ENCODE results near the gene C10orf143. TPM values are rescaled to one million over a fixed set of nuclear protein-coding genes. Genes with fewer than 3 reads are reported as not detected.
A peak's percentile ranks its signal among the peaks of the same experiment; 100 is the strongest.
"Not testable (repeated sequence)": the region's sequence is repeated elsewhere in the genome, so short reads cannot be mapped to it uniquely, and the experiment has no call there.

C10orf143 gene
- total RNA-seq, 8 experiments from 2014 or later: 0.81 to 4.4 (median 2.2) TPM

GRCh38 chr10:130036296-130037065, 74.1 kb downstream of the C10orf143 start:
- 40 to 87% (median 73%) methylated on average over 2 to 7 of the region's 13 CpGs; no CpG with 5 or more reads in 3 of the 10 experiments for WGBS, 10 experiments
- no peak for ATAC-seq (replicated peaks in 6 of 8)
- no peak overlapping the region for H3K4me3 ChIP-seq

GRCh38 chr10:130029209-130029608, 81.4 kb downstream of the C10orf143 start:
- WGBS, 10 experiments: 60 to 100% (median 83%) methylated on average over 1 to 4 of the region's 4 CpGs; no CpG with 5 or more reads in 1 of the 10 experiments
- in situ Hi-C loops (cut with MboI; ENCODE audit: low pct_unique_long_range_greater_than_20kb in 2 of 9, low sequenced_read_pairs in 9 of 9, unreplicated experiment in 9 of 9): no loop called here
- no peaks in the 10 kb centered on the region for H3K4me1 ChIP-seq (replicated peaks in 1 of 2)
- H3K27ac ChIP-seq: no peak overlapping the region
- ATAC-seq (replicated peaks in 6 of 8): no peak
- no peak overlapping the region for H3K4me3 ChIP-seq

More at GRCh38 chr10:130036296-130037065, 74.1 kb downstream of the C10orf143 start:
- no peaks in the 10 kb centered on the region for H3K4me1 ChIP-seq (replicated peaks in 1 of 2)
- H3K27ac ChIP-seq: no peak overlapping the region
- in situ Hi-C loops (cut with MboI; ENCODE audit: low pct_unique_long_range_greater_than_20kb in 2 of 9, low sequenced_read_pairs in 9 of 9, unreplicated experiment in 9 of 9): no loop called here

DNA sequence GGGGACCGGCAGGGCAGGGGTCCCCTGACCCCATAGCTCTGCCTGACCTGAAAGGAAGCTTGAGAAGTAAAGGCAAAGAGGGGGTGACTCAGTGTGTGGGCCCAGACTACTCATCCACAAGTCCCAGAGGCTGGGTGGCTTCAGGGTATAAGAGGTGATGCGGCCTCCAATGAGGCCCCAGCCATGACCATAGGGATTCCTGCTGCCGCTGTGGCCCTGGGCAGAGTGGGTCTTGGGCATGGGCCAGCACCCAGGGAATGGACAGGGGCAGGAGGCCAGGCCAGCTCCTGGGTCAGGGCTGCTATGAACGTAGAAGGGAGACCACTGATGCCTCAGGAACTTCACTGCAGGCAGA, 82.2 kb downstream of the C10orf143 start:
- peak in 3 of 8 experiments; percentile 37 to 52 (median 50) for ATAC-seq (replicated peaks in 6 of 8)
- in situ Hi-C loops (cut with MboI; ENCODE audit: low pct_unique_long_range_greater_than_20kb in 2 of 9, low sequenced_read_pairs in 9 of 9, unreplicated experiment in 9 of 9): no loop called here
- WGBS, 10 experiments: 83 to 90% (median 90%) methylated on average over 1 to 2 of the region's 4 CpGs; no CpG with 5 or more reads in 7 of the 10 experiments

GRCh38 chr10:130027716-130028464, 82.7 kb downstream of the C10orf143 start:
- 20 to 93% (median 75%) methylated on average over 1 to 16 of the region's 27 CpGs; no CpG with 5 or more reads in 2 of the 10 experiments for WGBS, 10 experiments

More for the DNA sequence above, 82.2 kb downstream of the C10orf143 start:
- H3K4me1 ChIP-seq (replicated peaks in 1 of 2): no peaks in the 10 kb centered on the region
- H3K27ac ChIP-seq: no peak overlapping the region
- no peak overlapping the region for H3K4me3 ChIP-seq

DNA sequence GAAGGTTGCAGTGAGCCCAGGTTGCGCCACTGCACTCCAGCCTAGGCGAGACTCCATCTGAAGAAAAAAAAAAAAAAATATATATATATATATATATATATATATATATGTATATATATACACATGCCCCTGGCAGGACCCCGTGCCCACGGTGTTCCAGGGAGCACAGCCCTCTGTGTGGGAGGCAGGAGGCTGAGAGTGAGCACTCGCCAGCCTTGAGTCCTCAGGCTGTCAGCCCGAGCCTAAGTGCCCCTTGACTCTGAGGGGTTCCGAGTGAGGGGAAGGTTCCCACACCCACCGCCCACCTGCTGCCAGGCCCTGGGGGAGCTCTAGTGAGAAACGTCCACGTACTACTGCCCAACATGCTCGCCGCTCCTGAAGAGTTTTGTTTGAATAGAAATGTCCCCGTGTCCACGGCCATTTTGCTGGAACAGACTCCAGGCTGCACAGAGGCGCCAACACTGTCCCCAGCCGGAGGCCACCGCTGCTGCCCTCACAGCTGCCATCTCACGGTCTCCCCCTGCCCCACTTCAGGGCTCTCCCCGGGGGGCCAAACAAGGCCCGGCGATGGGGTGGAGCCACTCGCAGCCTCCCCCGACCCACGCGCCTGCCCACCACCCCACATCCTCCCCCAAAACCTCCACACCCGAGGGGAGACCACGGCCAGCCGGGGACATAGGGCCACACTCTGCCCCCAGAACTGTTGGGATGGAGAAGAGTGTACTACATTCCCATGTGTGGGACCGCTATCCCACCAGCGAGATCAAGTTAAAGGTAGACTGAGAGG, 83.8 kb downstream of the C10orf143 start:
- 83 to 100% (median 90%) methylated on average over 2 to 4 of the region's 30 CpGs; no CpG with 5 or more reads in 5 of the 10 experiments for WGBS, 10 experiments
- no peak for ATAC-seq (replicated peaks in 6 of 8)
- in situ Hi-C loops (cut with MboI; ENCODE audit: low pct_unique_long_range_greater_than_20kb in 2 of 9, low sequenced_read_pairs in 9 of 9, unreplicated experiment in 9 of 9): no loop called here
- H3K4me3 ChIP-seq: no peak overlapping the region
- H3K4me1 ChIP-seq (replicated peaks in 1 of 2): no peaks in the 10 kb centered on the region
- H3K27ac ChIP-seq: no peak overlapping the region

More at GRCh38 chr10:130027716-130028464, 82.7 kb downstream of the C10orf143 start:
- Histone ChIP-seq H3K27ac (no peak overlapping the region), H3K4me3 (no peak overlapping the region), H3K4me1 (replicated peaks in 1 of 2) (no peaks in the 10 kb centered on the region)
- peak in 4 of 8 experiments; percentile 49 to 100 (median 95) for ATAC-seq (replicated peaks in 6 of 8)
- in situ Hi-C loops (cut with MboI; ENCODE audit: low pct_unique_long_range_greater_than_20kb in 2 of 9, low sequenced_read_pairs in 9 of 9, unreplicated experiment in 9 of 9): no loop called here

- no peak for ATAC-seq (replicated peaks in 6 of 8)
- 42 to 100% (median 80%) methylated on average over 1 to 11 of the region's 18 CpGs; no CpG with 5 or more reads in 1 of the 10 experiments for WGBS, 10 experiments
- Histone ChIP-seq H3K27ac (no peak overlapping the region), H3K4me3 (no peak overlapping the region), H3K4me1 (replicated peaks in 1 of 2) (no peaks in the 10 kb centered on the region)
- in situ Hi-C loops (cut with MboI; ENCODE audit: low pct_unique_long_range_greater_than_20kb in 2 of 9, low sequenced_read_pairs in 9 of 9, unreplicated experiment in 9 of 9): no loop called here
These were observed 84.7 kb downstream of the C10orf143 start for GRCh38 chr10:130025811-130026485.

DNA sequence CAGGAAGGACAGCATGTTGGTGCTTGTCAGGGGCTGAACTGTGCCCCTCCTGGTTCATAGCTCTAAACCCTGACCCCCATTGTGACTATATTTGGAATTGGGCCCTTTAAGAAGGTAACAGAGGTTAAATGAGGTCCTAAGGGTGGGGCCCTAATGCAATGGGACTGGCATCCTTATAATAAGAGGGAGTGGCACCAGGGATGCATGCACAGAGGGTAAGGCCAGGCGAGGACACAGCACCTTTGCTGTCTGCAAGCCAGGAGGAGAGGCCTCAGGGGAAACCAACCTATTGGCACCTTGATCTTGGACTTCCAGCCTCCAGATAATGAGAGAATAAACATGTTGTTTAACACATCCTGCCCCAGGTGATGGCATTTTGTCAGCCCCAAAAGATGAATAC, 85.3 kb downstream of the C10orf143 start:
- no peak for ATAC-seq (replicated peaks in 6 of 8)
- in situ Hi-C loops (cut with MboI; ENCODE audit: low pct_unique_long_range_greater_than_20kb in 2 of 9, low sequenced_read_pairs in 9 of 9, unreplicated experiment in 9 of 9): no loop called here
- 17 to 71% (median 35%) methylated on average over 1 of the region's 1 CpG; no CpG with 5 or more reads in 6 of the 10 experiments for WGBS, 10 experiments
- H3K27ac ChIP-seq: no peak overlapping the region
- H3K4me3 ChIP-seq: no peak overlapping the region
- no peaks in the 10 kb centered on the region for H3K4me1 ChIP-seq (replicated peaks in 1 of 2)

GRCh38 chr10:130024779-130025325, 85.8 kb downstream of the C10orf143 start:
- ATAC-seq (replicated peaks in 6 of 8): no peak
- Histone ChIP-seq H3K4me3 (no peak overlapping the region), H3K4me1 (replicated peaks in 1 of 2) (no peaks in the 10 kb centered on the region), H3K27ac (no peak overlapping the region)
- in situ Hi-C loops (cut with MboI; ENCODE audit: low pct_unique_long_range_greater_than_20kb in 2 of 9, low sequenced_read_pairs in 9 of 9, unreplicated experiment in 9 of 9): no loop called here
- WGBS, 10 experiments: 60 to 94% (median 81%) methylated on average over 1 to 10 of the region's 12 CpGs

DNA sequence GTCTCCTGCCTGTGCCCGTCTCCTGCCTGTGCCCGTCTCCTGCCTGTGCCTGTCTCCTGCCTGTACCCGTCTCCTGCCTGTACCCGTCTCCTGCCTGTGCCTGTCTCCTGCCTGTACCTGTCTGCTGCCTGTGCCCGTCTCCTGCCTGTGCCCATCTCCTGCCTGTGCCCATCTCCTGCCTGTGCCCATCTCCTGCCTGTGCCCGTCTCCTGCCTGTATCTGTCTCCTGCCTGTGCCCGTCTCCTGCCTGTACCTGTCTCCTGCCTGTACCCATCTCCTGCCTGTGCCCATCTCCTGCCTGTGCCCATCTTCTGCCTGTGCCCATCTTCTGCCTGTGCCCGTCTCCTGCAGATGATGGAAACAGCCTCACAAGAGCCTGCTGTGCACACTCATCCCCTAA, 86.3 kb downstream of the C10orf143 start:
- H3K27ac ChIP-seq; in situ Hi-C loops (cut with MboI; ENCODE audit: low pct_unique_long_range_greater_than_20kb in 2 of 9, low sequenced_read_pairs in 9 of 9, unreplicated experiment in 9 of 9); H3K4me3 ChIP-seq; ATAC-seq (replicated peaks in 6 of 8); H3K4me1 ChIP-seq (replicated peaks in 1 of 2): not testable (repeated sequence)
- WGBS, 10 experiments: 60 to 70% methylated on average over 1 to 3 of the region's 8 CpGs; no CpG with 5 or more reads in 8 of the 10 experiments

DNA sequence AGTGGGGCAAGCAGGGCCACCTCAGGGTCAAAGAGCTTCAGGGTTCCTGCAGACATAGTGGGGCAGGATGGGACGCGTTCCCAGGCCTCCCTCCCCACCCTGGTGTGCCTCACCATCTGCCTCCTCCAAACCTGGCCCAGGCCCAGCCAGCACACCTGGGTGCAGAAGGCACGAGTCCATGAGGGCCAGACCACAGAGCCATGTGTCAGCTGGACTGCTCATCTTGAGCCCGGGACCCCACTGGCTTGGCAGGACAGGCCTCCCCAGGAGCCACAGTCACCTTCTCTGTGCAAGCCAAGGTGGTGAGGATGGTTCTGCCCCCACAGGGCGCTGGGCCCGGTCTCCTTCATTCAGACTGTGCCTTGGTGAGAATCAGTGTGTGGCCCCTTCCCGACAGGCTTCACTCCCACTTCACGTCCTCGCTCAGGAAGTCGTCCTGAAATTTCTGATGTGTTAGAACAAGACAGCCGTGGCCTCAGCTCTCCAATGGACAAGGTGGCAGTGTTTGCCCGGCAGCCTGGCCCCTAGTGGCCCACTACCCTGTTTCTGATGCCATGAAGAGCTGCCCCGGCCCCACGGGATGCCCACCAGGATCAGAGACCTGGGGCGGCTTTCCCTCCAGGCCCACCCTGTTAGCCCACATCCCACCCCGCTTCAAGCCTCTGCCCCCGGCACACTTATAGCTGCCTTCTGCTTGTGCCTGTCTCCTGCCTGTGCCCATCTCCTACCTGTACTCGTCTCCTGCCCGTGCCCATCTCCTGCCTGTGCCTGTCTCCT, 87.0 kb downstream of the C10orf143 start:
- ATAC-seq (replicated peaks in 6 of 8): no peak
- no peak overlapping the region for H3K27ac ChIP-seq
- 20 to 100% (median 94%) methylated on average over 1 to 8 of the region's 19 CpGs; no CpG with 5 or more reads in 6 of the 10 experiments for WGBS, 10 experiments
- no peaks in the 10 kb centered on the region for H3K4me1 ChIP-seq (replicated peaks in 1 of 2)
- in situ Hi-C loops (cut with MboI; ENCODE audit: low pct_unique_long_range_greater_than_20kb in 2 of 9, low sequenced_read_pairs in 9 of 9, unreplicated experiment in 9 of 9): no loop called here
- H3K4me3 ChIP-seq: no peak overlapping the region

- Histone ChIP-seq H3K27ac (no peak overlapping the region), H3K4me3 (no peak overlapping the region), H3K4me1 (replicated peaks in 1 of 2) (no peaks in the 10 kb centered on the region)
- in situ Hi-C loops (cut with MboI; ENCODE audit: low pct_unique_long_range_greater_than_20kb in 2 of 9, low sequenced_read_pairs in 9 of 9, unreplicated experiment in 9 of 9): no loop called here
- peak in 4 of 8 experiments; percentile 55 to 75 (median 66) for ATAC-seq (replicated peaks in 6 of 8)
- WGBS, 10 experiments: 13 to 100% (median 82%) methylated on average over 1 to 10 of the region's 28 CpGs; no CpG with 5 or more reads in 2 of the 10 experiments
These were observed 87.9 kb downstream of the C10orf143 start for GRCh38 chr10:130022511-130023299.

All from motor neuron (in vitro differentiated cells).